Stimulated activated CD4-positive, alpha-beta T cell treated with anti-CD3 and anti-CD28 coated beads, Interleukin-12 subunit alpha, Interleukin-12 subunit beta, amount 100 ng/mL, for 4 hours (primary cell): Measurements from ENCODE around the gene PPFIA1.

ENCODE experiments used
- DNase-seq: peaks from one replicate; pipeline ENCODE4 v3.0.0-alpha.2; 2020

The PPFIA1 gene

GRCh38 chr11:70299636-70300035 lies 29.1 kb downstream of the PPFIA1 start:
- no peak for DNase-seq

- DNase-seq, result no peak
These were observed 30.7 kb downstream of the PPFIA1 start for GRCh38 chr11:70301191-70301590.

GRCh38 chr11:70301721-70302418 lies 31.4 kb downstream of the PPFIA1 start:
- DNase-seq, result no peak

GRCh38 chr11:70302419-70302752 lies 31.9 kb downstream of the PPFIA1 start:
- DNase-seq, result no peak

- no peak for DNase-seq
These were observed 32.6 kb downstream of the PPFIA1 start for GRCh38 chr11:70303070-70303469.

GRCh38 chr11:70304208-70304603 lies 33.7 kb downstream of the PPFIA1 start:
- no peak for DNase-seq

- no peak for DNase-seq
These were observed 35.0 kb downstream of the PPFIA1 start for GRCh38 chr11:70305501-70305900.

GRCh38 chr11:70306586-70307033 lies 36.1 kb downstream of the PPFIA1 start:
- DNase-seq, result no peak

- no peak for DNase-seq
These were observed 36.7 kb downstream of the PPFIA1 start for GRCh38 chr11:70307176-70307575.

- no peak for DNase-seq
These were observed 41.1 kb downstream of the PPFIA1 start for GRCh38 chr11:70311616-70312015.

GRCh38 chr11:70312401-70313357 lies 42.2 kb downstream of the PPFIA1 start:
- DNase-seq, result no peak

GRCh38 chr11:70313945-70314344 lies 43.5 kb downstream of the PPFIA1 start:
- DNase-seq, result no peak

- no peak for DNase-seq
These were observed 44.2 kb downstream of the PPFIA1 start for GRCh38 chr11:70314730-70315129.

- DNase-seq, result no peak
These were observed 45.2 kb downstream of the PPFIA1 start for GRCh38 chr11:70315716-70316115.

- no peak for DNase-seq
These were observed 47.3 kb downstream of the PPFIA1 start for GRCh38 chr11:70317581-70318305.

GRCh38 chr11:70319396-70320076 lies 49.0 kb downstream of the PPFIA1 start:
- DNase-seq, result no peak

- DNase-seq, result no peak
These were observed 52.2 kb downstream of the PPFIA1 start for GRCh38 chr11:70322666-70323065.

GRCh38 chr11:70323806-70324205 lies 53.3 kb downstream of the PPFIA1 start:
- DNase-seq, result no peak

- no peak for DNase-seq
These were observed 54.1 kb downstream of the PPFIA1 start for GRCh38 chr11:70324376-70325115.

- DNase-seq, result no peak
These were observed 55.3 kb downstream of the PPFIA1 start for GRCh38 chr11:70325824-70326223.

GRCh38 chr11:70326365-70326811 lies 55.9 kb downstream of the PPFIA1 start:
- no peak for DNase-seq

- no peak for DNase-seq
These were observed 56.3 kb downstream of the PPFIA1 start for GRCh38 chr11:70326833-70327232.
